Stimulated activated CD8-positive, alpha-beta memory T cell treated with anti-CD3 and anti-CD28 coated beads, Interleukin-2, amount 100 ng/mL, for 1 hour (primary cell): ENCODE results near the gene MFSD1.
"Not testable (repeated sequence)": the region's sequence is repeated elsewhere in the genome, so short reads cannot be mapped to it uniquely, and the experiment has no call there.

ENCODE experiments used
- DNase-seq, 2 donors: peaks; one replicate each; pipeline ENCODE4 v3.0.0-alpha.2; 2020; ENCODE audit warnings: low read depth in 2 of 2

MFSD1 gene

GRCh38 chr3:158776531-158776930 lies 25.3 kb upstream of the MFSD1 start:
- DNase-seq, result no peak

DNA sequence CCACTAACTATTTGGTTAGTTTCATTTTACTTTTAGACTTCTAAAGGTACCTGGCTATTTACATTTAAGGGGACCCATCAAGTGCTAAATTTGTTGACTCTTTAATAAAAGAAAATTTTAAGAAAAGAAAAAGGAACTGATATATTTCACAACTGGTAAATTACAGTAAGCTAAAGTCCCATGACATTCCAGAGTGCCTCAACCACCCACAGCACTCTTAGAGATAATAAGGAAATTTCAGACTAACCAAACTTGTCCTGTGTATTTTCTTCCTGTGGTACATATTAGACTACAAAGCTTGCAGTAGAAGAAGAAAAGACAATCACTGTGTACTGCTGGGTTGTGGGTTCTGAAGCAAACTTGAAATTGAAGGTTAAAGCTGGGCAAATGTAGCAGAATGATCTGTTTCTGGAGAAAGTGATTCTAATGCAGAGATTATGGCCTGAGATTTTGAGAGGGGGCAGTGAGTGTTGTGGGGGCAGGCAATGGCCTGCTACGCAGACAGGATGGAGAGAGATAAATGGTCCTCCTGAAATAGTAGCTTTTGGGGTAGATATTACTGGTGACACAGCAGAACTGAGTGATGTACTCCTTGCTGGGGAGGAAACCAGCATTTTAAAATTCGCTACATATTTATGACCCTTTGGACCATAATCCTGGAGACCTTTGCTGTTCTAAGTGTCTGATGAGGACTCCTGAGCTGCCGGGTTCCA lies 24.5 kb upstream of the MFSD1 start:
- no peak for DNase-seq

DNA sequence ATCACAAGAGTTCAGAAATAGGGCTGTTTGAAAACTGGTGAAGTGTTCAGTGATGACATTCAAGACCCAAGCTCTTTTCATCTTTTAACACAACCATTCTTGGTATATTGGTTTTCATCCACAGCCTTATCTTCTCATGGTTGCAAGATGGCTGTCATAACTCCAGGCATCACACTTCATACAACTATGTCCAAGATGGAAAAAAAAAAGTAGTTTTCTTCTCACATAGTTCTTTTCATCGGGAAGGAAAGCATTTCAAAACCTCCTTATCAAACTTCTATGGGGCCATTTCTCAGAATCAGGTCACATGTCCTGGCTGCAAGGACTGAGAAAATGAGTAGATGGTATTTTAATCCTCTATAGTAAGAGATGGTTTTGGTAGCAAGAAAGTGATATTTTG lies 21.1 kb upstream of the MFSD1 start:
- no peak for DNase-seq

- DNase-seq, result no peak
Observed at GRCh38 chr3:158781191-158781590, 20.7 kb upstream of the MFSD1 start.

DNA sequence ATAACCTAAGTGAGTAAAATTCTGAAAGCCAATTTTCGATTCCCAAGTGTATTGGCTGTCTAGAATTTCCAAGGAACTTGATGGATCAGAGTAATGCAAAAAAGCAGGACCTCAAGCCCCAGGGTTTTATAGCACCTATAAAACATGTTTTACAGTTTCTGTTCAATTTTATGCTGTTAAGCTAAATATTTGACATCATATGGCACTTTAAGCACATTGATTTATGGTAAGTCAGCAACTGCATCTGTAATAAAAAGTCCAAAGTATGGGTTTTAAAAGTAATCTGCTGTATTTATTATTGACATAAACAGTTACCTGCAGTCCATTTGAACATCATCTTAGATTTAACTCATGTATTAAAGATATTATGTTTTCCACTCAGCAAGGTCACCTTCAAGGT lies 20.0 kb upstream of the MFSD1 start:
- no peak for DNase-seq

GRCh38 chr3:158782283-158782989 lies 19.4 kb upstream of the MFSD1 start:
- DNase-seq, result no peak

GRCh38 chr3:158783051-158783450 lies 18.8 kb upstream of the MFSD1 start:
- DNase-seq, result no peak

GRCh38 chr3:158785972-158786371 lies 15.9 kb upstream of the MFSD1 start:
- no peak for DNase-seq

DNA sequence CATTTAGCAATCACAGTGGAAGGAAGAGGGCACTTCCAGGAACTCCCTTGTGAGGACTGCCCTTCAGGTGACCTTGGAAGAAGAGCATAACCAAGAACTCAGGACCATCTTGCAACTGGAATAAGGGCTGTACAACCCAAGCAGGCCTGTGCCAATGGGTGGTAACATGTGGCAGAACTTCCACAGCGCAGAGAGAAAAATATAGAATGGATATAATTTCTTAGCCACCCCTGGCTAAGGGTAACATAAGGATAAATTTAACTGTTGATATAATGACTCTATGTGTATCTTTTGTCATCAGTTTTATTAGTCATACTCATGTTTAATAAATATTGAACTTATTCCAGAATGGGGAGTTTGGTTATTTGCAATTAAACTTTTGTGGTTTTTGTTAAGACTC lies 13.4 kb upstream of the MFSD1 start:
- DNase-seq, result no peak

DNA sequence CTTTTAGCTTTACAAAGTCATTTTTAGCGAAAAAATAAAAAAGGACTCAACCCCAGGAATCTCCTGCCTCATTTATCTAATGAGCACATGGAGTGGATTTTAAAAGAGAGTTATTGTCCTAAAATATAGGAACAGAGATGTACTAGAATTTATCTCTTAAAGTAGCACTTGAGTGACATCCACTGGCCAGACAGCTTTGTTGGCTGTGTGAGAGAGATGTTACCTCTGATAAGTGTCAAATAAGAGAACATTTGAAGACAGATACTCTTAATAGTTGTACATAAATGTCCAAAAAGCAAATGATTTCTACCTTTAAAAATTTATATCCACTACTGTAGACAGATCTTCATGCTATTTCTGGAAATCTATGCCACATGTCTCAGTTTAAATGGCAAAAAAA lies 12.3 kb upstream of the MFSD1 start:
- no peak for DNase-seq

- no peak for DNase-seq
Observed at GRCh38 chr3:158790901-158791589, 10.8 kb upstream of the MFSD1 start.

DNA sequence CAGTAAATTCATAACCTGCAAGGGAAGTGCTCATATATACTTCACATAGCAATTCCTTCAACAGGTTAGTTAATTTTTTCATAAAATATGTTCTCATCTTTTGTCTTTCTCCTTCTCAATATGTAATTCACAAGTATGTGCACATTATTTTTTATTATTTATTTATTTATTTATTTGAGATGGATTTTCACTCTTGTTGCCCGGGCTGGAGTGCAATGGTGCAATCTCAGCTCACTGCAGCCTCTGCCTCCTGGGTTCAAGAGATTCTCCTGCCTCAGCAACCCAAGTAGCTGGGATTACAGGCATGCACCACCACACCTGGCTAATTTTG lies 10.3 kb upstream of the MFSD1 start:
- not testable (repeated sequence) for DNase-seq

DNA sequence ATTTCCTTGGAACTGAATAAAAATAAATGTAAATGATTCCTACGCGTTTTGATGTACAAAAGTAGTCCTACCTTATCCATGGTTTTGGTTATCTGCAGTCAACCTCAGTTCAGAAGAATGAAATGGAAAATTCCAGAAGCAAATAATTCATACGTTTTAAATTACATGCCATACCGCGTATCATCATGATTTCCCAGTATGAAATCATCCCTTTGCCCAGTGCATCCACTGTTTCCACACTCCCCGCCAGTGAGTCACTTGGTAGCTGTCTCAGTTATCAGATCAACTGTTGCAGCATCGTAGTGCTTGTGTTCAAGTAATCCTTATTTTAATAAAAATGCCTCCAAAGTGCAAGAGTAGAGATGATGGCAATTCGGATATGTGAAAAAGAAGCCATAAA lies 9.1 kb upstream of the MFSD1 start:
- DNase-seq, result no peak

- DNase-seq, result no peak
Observed at GRCh38 chr3:158794206-158794605, 7.6 kb upstream of the MFSD1 start.

DNA sequence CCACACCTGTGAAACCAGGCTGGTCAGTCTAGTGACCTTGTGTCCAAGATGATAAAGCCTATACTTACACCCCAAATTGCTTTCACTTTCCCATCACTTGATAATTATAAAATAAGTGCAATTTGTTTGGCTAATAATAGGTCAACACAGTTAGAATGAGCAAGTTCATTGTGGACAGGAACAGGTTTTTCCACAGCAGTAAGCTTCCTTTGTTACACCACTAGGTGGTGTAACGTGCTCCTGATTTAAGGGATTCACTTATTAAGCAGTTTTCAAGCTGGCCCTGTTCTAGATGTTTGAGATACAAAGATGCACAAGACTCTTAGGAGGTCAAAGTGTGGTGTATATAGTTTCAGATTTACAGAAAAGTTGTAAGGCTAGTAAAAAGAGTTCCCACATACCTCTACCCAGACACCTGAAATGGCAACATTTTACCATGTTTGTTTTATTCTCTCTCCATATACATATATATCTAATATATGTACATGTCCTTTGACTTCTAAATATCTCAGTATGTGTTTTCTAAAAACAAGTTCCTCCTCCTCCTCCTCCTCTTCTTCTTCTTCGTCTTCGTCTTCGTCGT lies 6.8 kb upstream of the MFSD1 start:
- no peak for DNase-seq

- DNase-seq, result no peak
Observed at GRCh38 chr3:158801201-158801600, 653 bp upstream of the MFSD1 start.

DNA sequence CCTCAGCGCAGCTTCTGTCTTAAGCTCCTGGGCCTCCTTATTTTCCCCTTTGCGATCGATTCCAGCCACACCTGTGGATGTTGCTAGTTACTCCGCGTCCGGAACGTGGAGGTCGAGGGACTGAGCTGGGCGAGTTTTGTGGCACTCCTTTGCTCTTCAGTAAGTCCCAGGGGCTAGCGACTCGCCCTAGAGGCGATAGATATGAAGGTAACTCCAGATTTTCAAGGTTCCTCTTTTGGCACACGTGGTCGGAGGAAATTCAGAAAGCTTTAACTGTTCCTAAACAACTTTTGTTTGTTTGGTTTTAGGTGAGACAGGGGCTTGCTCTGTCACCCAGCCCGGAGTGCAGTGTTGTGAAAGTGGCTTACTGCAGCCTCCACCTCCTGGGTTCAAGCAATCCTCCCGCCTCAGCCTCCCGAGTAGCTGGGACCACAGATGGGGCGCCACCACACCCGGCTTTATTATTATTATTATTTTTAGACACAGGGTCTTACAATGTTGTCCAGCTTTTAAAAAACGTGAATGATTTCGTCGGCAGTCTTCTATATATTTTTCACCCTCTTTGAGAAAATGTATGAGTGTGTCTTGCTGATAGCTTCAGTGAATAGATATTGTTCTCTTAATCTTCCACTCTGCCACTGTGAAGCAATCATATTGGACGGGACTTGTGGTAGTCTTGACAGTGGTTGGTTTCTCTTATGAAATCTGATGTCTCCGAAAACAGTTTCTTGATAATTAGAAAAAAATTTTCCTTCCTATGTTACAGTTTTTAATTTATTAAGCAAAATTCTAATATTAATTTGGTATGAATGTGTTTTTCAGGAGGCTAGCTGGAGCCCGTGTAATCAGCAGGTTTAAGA lies 785 bp downstream of the MFSD1 start:
- no peak for DNase-seq

- no peak for DNase-seq
Observed at GRCh38 chr3:158804441-158804840, 2.6 kb downstream of the MFSD1 start.

- no peak for DNase-seq
Observed at GRCh38 chr3:158808697-158809096, 6.8 kb downstream of the MFSD1 start.

DNA sequence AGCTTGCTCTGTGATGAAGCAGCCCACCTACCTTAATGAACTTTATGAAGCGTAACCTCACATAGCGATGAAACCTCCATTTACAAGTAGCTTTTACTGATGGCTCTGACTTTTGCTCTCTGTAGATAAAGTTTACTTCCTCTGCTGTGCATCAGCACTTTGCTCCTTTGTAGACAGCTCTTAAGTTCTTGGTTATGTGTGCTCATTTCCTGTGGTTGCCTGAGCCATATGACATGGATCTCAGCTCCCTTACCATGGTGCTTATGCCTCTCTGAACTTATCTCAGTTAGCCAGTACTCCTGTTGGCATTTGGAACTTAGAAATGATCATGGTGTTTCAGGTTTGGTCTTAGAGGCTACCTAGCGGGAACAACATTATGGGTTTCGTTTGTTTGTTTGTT lies 7.8 kb downstream of the MFSD1 start:
- DNase-seq, result no peak

DNA sequence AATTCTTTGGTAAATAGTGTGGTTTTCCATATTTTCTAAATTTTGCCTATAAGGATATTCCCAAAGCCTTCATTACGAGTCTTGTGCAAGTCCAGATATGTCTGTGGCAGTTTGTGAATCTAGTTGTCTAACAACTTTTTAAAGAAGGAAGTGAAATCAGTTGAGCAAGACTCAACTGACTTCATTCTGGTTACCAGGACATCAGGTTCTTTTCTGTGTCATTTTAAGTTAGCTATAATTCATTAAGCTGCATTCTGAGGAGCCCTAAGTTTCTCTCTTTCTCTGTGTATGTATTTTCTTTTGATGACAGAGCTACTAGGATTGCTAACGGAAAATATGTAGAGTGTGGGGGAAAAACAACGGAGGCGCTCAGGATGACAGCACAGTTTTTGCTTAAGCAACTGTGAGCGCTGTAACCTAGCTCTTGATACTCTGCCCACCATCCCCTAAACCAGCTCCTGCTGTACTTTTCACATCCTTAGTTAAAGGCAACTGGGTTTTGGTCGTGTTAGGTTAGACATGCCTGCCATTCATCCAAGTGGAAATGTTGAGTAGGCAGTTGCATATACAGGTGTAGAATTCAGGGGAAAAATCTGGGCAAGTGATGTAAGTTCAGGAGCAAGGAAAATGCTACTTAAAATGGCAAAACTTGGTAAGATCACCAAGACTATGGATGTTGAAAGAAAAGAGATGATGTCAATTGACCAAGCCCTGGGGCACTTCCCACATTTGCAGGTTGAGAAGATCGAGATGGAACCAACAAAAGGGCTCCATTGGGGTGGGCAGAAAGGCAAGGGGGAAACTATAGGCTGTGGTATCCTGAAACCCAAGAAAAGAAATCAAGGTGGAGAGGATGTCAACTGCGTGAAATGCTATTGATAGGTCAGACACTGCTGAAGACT lies 9.2 kb downstream of the MFSD1 start:
- DNase-seq, result no peak
